ENCODE data around the gene PDHB. TPM values are rescaled to one million over a fixed set of nuclear protein-coding genes. Genes with fewer than 3 reads are reported as not detected.

The PDHB gene
- total RNA-seq, 1 donor from 2014 or later, result 82.7 TPM

- intact Hi-C loops (cut with micrococcal nuclease), result loop anchor here (5.0 to 10.0 kb wide), 2 partner anchors 105 to 227 kb away; partner anchors contain the start of genes HTD2 and RPP14
- H3K27me3 Mint-ChIP-seq (ENCODE audit: low read depth), result no peaks in the 10 kb centered on the region
- no peaks in the 10 kb centered on the region for H3K9me3 Mint-ChIP-seq
- DNase-seq (ENCODE audit: low spot score), result no peak
- peaks cover 70% of the 10 kb centered on the region for H3K36me3 Mint-ChIP-seq (ENCODE audit: low read depth)
- no peak overlapping the region for H3K4me3 Mint-ChIP-seq (ENCODE audit: low read depth)
- H3K4me1 Mint-ChIP-seq (ENCODE audit: low read depth), result peaks cover 10% of the 10 kb centered on the region
- H3K27ac Mint-ChIP-seq, result peak overlapping the region; percentile 29
Measured at GRCh38 chr3:58411851-58412830, 21.5 kb downstream of the PDHB start.

- Mint-ChIP-seq H3K9me3 (no peaks in the 10 kb centered on the region), H3K27me3 (ENCODE audit: low read depth) (no peaks in the 10 kb centered on the region), H3K36me3 (ENCODE audit: low read depth) (peaks cover 75% of the 10 kb centered on the region), H3K4me3 (ENCODE audit: low read depth) (no peak overlapping the region), H3K27ac (peak overlapping the region; percentile 4), H3K4me1 (ENCODE audit: low read depth) (peaks cover 10% of the 10 kb centered on the region)
- DNase-seq (ENCODE audit: low spot score), result no peak
- intact Hi-C loops (cut with micrococcal nuclease), result loop anchor here (5.0 to 10.0 kb wide), 2 partner anchors 104 to 226 kb away; partner anchors contain the start of genes HTD2 and RPP14
Measured at GRCh38 chr3:58411036-58411435, 22.6 kb downstream of the PDHB start.

- no peaks in the 10 kb centered on the region for H3K27me3 Mint-ChIP-seq (ENCODE audit: low read depth)
- no peak for DNase-seq (ENCODE audit: low spot score)
- no peak overlapping the region for H3K27ac Mint-ChIP-seq
- H3K36me3 Mint-ChIP-seq (ENCODE audit: low read depth), result peaks cover 68% of the 10 kb centered on the region
- no peaks in the 10 kb centered on the region for H3K9me3 Mint-ChIP-seq
- no peak overlapping the region for H3K4me3 Mint-ChIP-seq (ENCODE audit: low read depth)
- intact Hi-C loops (cut with micrococcal nuclease), result loop anchor here (5.0 to 10.0 kb wide), 2 partner anchors 102 to 225 kb away; partner anchors contain the start of genes HTD2 and RPP14
- peaks cover 7% of the 10 kb centered on the region for H3K4me1 Mint-ChIP-seq (ENCODE audit: low read depth)
Measured at GRCh38 chr3:58409663-58410062, 24.0 kb downstream of the PDHB start.

- Mint-ChIP-seq H3K4me1 (ENCODE audit: low read depth) (peaks cover 8% of the 10 kb centered on the region), H3K27ac (no peak overlapping the region), H3K4me3 (ENCODE audit: low read depth) (no peak overlapping the region), H3K36me3 (ENCODE audit: low read depth) (peaks cover 70% of the 10 kb centered on the region), H3K27me3 (ENCODE audit: low read depth) (no peaks in the 10 kb centered on the region), H3K9me3 (no peaks in the 10 kb centered on the region)
- DNase-seq (ENCODE audit: low spot score), result no peak
- intact Hi-C loops (cut with micrococcal nuclease), result no loop called here
Measured at GRCh38 chr3:58408906-58409305, 24.7 kb downstream of the PDHB start.

- Mint-ChIP-seq H3K4me1 (ENCODE audit: low read depth) (peaks cover 12% of the 10 kb centered on the region), H3K36me3 (ENCODE audit: low read depth) (peaks cover 51% of the 10 kb centered on the region)
Measured at GRCh38 chr3:58404396-58404795, 29.2 kb downstream of the PDHB start.

GRCh38 chr3:58403513-58404109 lies 30.0 kb downstream of the PDHB start:
- Mint-ChIP-seq H3K9me3 (no peaks in the 10 kb centered on the region), H3K4me3 (ENCODE audit: low read depth) (no peak overlapping the region), H3K27ac (no peak overlapping the region), H3K36me3 (ENCODE audit: low read depth) (peaks cover 50% of the 10 kb centered on the region), H3K4me1 (ENCODE audit: low read depth) (peaks cover 12% of the 10 kb centered on the region), H3K27me3 (ENCODE audit: low read depth) (no peaks in the 10 kb centered on the region)
- no peak for DNase-seq (ENCODE audit: low spot score)
- intact Hi-C loops (cut with micrococcal nuclease), result no loop called here

More at GRCh38 chr3:58404396-58404795, 29.2 kb downstream of the PDHB start:
- DNase-seq (ENCODE audit: low spot score), result no peak
- Mint-ChIP-seq H3K4me3 (ENCODE audit: low read depth) (no peak overlapping the region), H3K9me3 (no peaks in the 10 kb centered on the region), H3K27ac (peak overlapping the region; percentile 49), H3K27me3 (ENCODE audit: low read depth) (no peaks in the 10 kb centered on the region)
- intact Hi-C loops (cut with micrococcal nuclease), result no loop called here

- no peak overlapping the region for H3K4me3 Mint-ChIP-seq (ENCODE audit: low read depth)
- no peak for DNase-seq (ENCODE audit: low spot score)
- intact Hi-C loops (cut with micrococcal nuclease), result no loop called here
- no peaks in the 10 kb centered on the region for H3K9me3 Mint-ChIP-seq
- H3K27ac Mint-ChIP-seq, result no peak overlapping the region
- peaks cover 66% of the 10 kb centered on the region for H3K36me3 Mint-ChIP-seq (ENCODE audit: low read depth)
- no peaks in the 10 kb centered on the region for H3K27me3 Mint-ChIP-seq (ENCODE audit: low read depth)
- peaks cover 4% of the 10 kb centered on the region for H3K4me1 Mint-ChIP-seq (ENCODE audit: low read depth)
Measured at GRCh38 chr3:58398669-58399333, 34.8 kb downstream of the PDHB start.

GRCh38 chr3:58394339-58394738 lies 39.3 kb downstream of the PDHB start:
- Mint-ChIP-seq H3K9me3 (no peaks in the 10 kb centered on the region), H3K27me3 (ENCODE audit: low read depth) (no peaks in the 10 kb centered on the region), H3K36me3 (ENCODE audit: low read depth) (peaks cover 70% of the 10 kb centered on the region), H3K4me3 (ENCODE audit: low read depth) (no peak overlapping the region), H3K4me1 (ENCODE audit: low read depth) (peaks cover 4% of the 10 kb centered on the region), H3K27ac (no peak overlapping the region)
- no peak for DNase-seq (ENCODE audit: low spot score)
- intact Hi-C loops (cut with micrococcal nuclease), result no loop called here

- Mint-ChIP-seq H3K27ac (peak overlapping the region; percentile 2), H3K4me1 (ENCODE audit: low read depth) (peaks cover 22% of the 10 kb centered on the region), H3K27me3 (ENCODE audit: low read depth) (no peaks in the 10 kb centered on the region), H3K36me3 (ENCODE audit: low read depth) (peaks cover 58% of the 10 kb centered on the region), H3K4me3 (ENCODE audit: low read depth) (no peak overlapping the region), H3K9me3 (no peaks in the 10 kb centered on the region)
- DNase-seq (ENCODE audit: low spot score), result no peak
- intact Hi-C loops (cut with micrococcal nuclease), result no loop called here
Measured at GRCh38 chr3:58392181-58392580, 41.5 kb downstream of the PDHB start.

- peaks cover 60% of the 10 kb centered on the region for H3K36me3 Mint-ChIP-seq (ENCODE audit: low read depth)
- H3K4me1 Mint-ChIP-seq (ENCODE audit: low read depth), result peaks cover 30% of the 10 kb centered on the region
- no peaks in the 10 kb centered on the region for H3K9me3 Mint-ChIP-seq
- peak overlapping the region; percentile 8 for H3K27ac Mint-ChIP-seq
- DNase-seq (ENCODE audit: low spot score), result no peak
- intact Hi-C loops (cut with micrococcal nuclease), result no loop called here
- H3K4me3 Mint-ChIP-seq (ENCODE audit: low read depth), result no peak overlapping the region
- H3K27me3 Mint-ChIP-seq (ENCODE audit: low read depth), result no peaks in the 10 kb centered on the region
Measured at GRCh38 chr3:58391156-58391865, 42.3 kb downstream of the PDHB start.

GRCh38 chr3:58388550-58389091 lies 45.0 kb downstream of the PDHB start:
- Mint-ChIP-seq H3K27me3 (ENCODE audit: low read depth) (no peaks in the 10 kb centered on the region), H3K4me1 (ENCODE audit: low read depth) (peaks cover 32% of the 10 kb centered on the region), H3K9me3 (no peaks in the 10 kb centered on the region), H3K36me3 (ENCODE audit: low read depth) (peaks cover 51% of the 10 kb centered on the region), H3K27ac (no peak overlapping the region), H3K4me3 (ENCODE audit: low read depth) (no peak overlapping the region)
- intact Hi-C loops (cut with micrococcal nuclease), result loop anchor here (10.0 kb wide), 1 partner anchor 54 kb away; the partner anchor contains the start of gene PXK
- DNase-seq (ENCODE audit: low spot score), result no peak

Measured in activated T-helper 2 cell treated with anti-CD3 and anti-CD28 coated beads, Interferon-gamma antibody, Interleukin-2, Interleukin-4, amounts not matched to agents 10 μg/mL and 5 μg/mL and 100 μg/mL, durations not matched to agents 14 hours and 24 hours and 36 hours (primary cell).